Measurements from ENCODE around the gene MIEF1. TPM values are rescaled to one million over a fixed set of nuclear protein-coding genes. Genes with fewer than 3 reads are reported as not detected.

Gene MIEF1
- total RNA-seq, 1 experiment from 2014 or later, result 22.9 TPM

- no peaks in the 10 kb centered on the region for H3K36me3 ChIP-seq
- H3K27me3 ChIP-seq (replicated peaks), result no peaks in the 10 kb centered on the region
- H3K4me1 ChIP-seq (replicated peaks), result peaks cover 29% of the 10 kb centered on the region
- no peak overlapping the region for H3K4me3 ChIP-seq
- no peak overlapping the region for H3K27ac ChIP-seq
- H3K9me3 ChIP-seq (replicated peaks), result no peaks in the 10 kb centered on the region
- DNase-seq (ENCODE audit: low read depth in 1 of 2, low spot score in 2 of 2), result peak; percentile 40 to 71
These were observed 11.8 kb upstream of the MIEF1 start for GRCh38 chr22:39490135-39490798.

GRCh38 chr22:39490966-39491680 is 11.0 kb upstream of the MIEF1 start:
- peaks cover 29% of the 10 kb centered on the region for H3K4me1 ChIP-seq (replicated peaks)
- no peak overlapping the region for H3K4me3 ChIP-seq
- H3K36me3 ChIP-seq, result no peaks in the 10 kb centered on the region
- H3K27ac ChIP-seq, result no peak overlapping the region
- no peak for DNase-seq (ENCODE audit: low read depth in 1 of 2, low spot score in 2 of 2)
- H3K27me3 ChIP-seq (replicated peaks), result no peaks in the 10 kb centered on the region
- H3K9me3 ChIP-seq (replicated peaks), result no peaks in the 10 kb centered on the region

GRCh38 chr22:39491696-39492095 is 10.4 kb upstream of the MIEF1 start:
- H3K4me3 ChIP-seq, result no peak overlapping the region
- no peaks in the 10 kb centered on the region for H3K27me3 ChIP-seq (replicated peaks)
- no peaks in the 10 kb centered on the region for H3K9me3 ChIP-seq (replicated peaks)
- H3K36me3 ChIP-seq, result no peaks in the 10 kb centered on the region
- H3K4me1 ChIP-seq (replicated peaks), result peaks cover 34% of the 10 kb centered on the region
- H3K27ac ChIP-seq, result no peak overlapping the region
- DNase-seq (ENCODE audit: low read depth in 1 of 2, low spot score in 2 of 2), result no peak

- H3K4me1 ChIP-seq (replicated peaks), result peaks cover 34% of the 10 kb centered on the region
- no peak overlapping the region for H3K27ac ChIP-seq
- H3K4me3 ChIP-seq, result no peak overlapping the region
- no peaks in the 10 kb centered on the region for H3K36me3 ChIP-seq
- no peaks in the 10 kb centered on the region for H3K27me3 ChIP-seq (replicated peaks)
- DNase-seq (ENCODE audit: low read depth in 1 of 2, low spot score in 2 of 2), result no peak
- H3K9me3 ChIP-seq (replicated peaks), result no peaks in the 10 kb centered on the region
These were observed 9.9 kb upstream of the MIEF1 start for GRCh38 chr22:39492186-39492585.

- H3K9me3 ChIP-seq (replicated peaks), result no peaks in the 10 kb centered on the region
- DNase-seq (ENCODE audit: low read depth in 1 of 2, low spot score in 2 of 2), result peak; percentile 83 to 86
- H3K27me3 ChIP-seq (replicated peaks), result no peaks in the 10 kb centered on the region
- peak overlapping the region; percentile 75 for H3K27ac ChIP-seq
- peaks cover 34% of the 10 kb centered on the region for H3K4me1 ChIP-seq (replicated peaks)
- no peaks in the 10 kb centered on the region for H3K36me3 ChIP-seq
- H3K4me3 ChIP-seq, result no peak overlapping the region
These were observed 8.3 kb upstream of the MIEF1 start for GRCh38 chr22:39493759-39494158.

GRCh38 chr22:39494471-39495120 is 7.5 kb upstream of the MIEF1 start:
- H3K9me3 ChIP-seq (replicated peaks), result no peaks in the 10 kb centered on the region
- DNase-seq (ENCODE audit: low read depth in 1 of 2, low spot score in 2 of 2), result peak in 1 of 2 experiments; percentile 39
- H3K36me3 ChIP-seq, result no peaks in the 10 kb centered on the region
- H3K4me1 ChIP-seq (replicated peaks), result peaks cover 34% of the 10 kb centered on the region
- H3K27me3 ChIP-seq (replicated peaks), result no peaks in the 10 kb centered on the region
- peak overlapping the region; percentile 75 for H3K27ac ChIP-seq
- H3K4me3 ChIP-seq, result no peak overlapping the region

GRCh38 chr22:39496131-39496838 is 5.8 kb upstream of the MIEF1 start:
- H3K4me1 ChIP-seq (replicated peaks), result peaks cover 34% of the 10 kb centered on the region
- H3K9me3 ChIP-seq (replicated peaks), result no peaks in the 10 kb centered on the region
- no peaks in the 10 kb centered on the region for H3K27me3 ChIP-seq (replicated peaks)
- H3K4me3 ChIP-seq, result no peak overlapping the region
- no peaks in the 10 kb centered on the region for H3K36me3 ChIP-seq
- H3K27ac ChIP-seq, result no peak overlapping the region
- peak; percentile 43 to 70 for DNase-seq (ENCODE audit: low read depth in 1 of 2, low spot score in 2 of 2)

- DNase-seq (ENCODE audit: low read depth in 1 of 2, low spot score in 2 of 2), result no peak
- Histone ChIP-seq H3K9me3 (replicated peaks) (no peaks in the 10 kb centered on the region), H3K4me3 (no peak overlapping the region), H3K27me3 (replicated peaks) (no peaks in the 10 kb centered on the region), H3K36me3 (peaks cover 3% of the 10 kb centered on the region), H3K27ac (no peak overlapping the region), H3K4me1 (replicated peaks) (peaks cover 40% of the 10 kb centered on the region)
These were observed 4.7 kb upstream of the MIEF1 start for GRCh38 chr22:39497429-39497828.

- H3K4me1 ChIP-seq (replicated peaks), result peaks cover 38% of the 10 kb centered on the region
- DNase-seq (ENCODE audit: low read depth in 1 of 2, low spot score in 2 of 2), result no peak
- H3K27ac ChIP-seq, result no peak overlapping the region
- peaks cover 6% of the 10 kb centered on the region for H3K36me3 ChIP-seq
- no peaks in the 10 kb centered on the region for H3K9me3 ChIP-seq (replicated peaks)
- no peaks in the 10 kb centered on the region for H3K27me3 ChIP-seq (replicated peaks)
- no peak overlapping the region for H3K4me3 ChIP-seq
These were observed 3.7 kb upstream of the MIEF1 start for GRCh38 chr22:39498368-39498767.

- Histone ChIP-seq H3K9me3 (replicated peaks) (no peaks in the 10 kb centered on the region), H3K4me3 (no peak overlapping the region), H3K4me1 (replicated peaks) (peaks cover 39% of the 10 kb centered on the region), H3K36me3 (peaks cover 10% of the 10 kb centered on the region), H3K27ac (no peak overlapping the region), H3K27me3 (replicated peaks) (no peaks in the 10 kb centered on the region)
- DNase-seq (ENCODE audit: low read depth in 1 of 2, low spot score in 2 of 2), result peak in 1 of 2 experiments; percentile 16
These were observed 3.3 kb upstream of the MIEF1 start for GRCh38 chr22:39498802-39499201.

- Histone ChIP-seq H3K27ac (no peak overlapping the region), H3K27me3 (replicated peaks) (no peaks in the 10 kb centered on the region), H3K4me3 (no peak overlapping the region), H3K9me3 (replicated peaks) (no peaks in the 10 kb centered on the region), H3K36me3 (peaks cover 23% of the 10 kb centered on the region), H3K4me1 (replicated peaks) (peaks cover 26% of the 10 kb centered on the region)
- DNase-seq (ENCODE audit: low read depth in 1 of 2, low spot score in 2 of 2), result no peak
These were observed 2.0 kb upstream of the MIEF1 start for GRCh38 chr22:39500101-39500500.

- DNase-seq (ENCODE audit: low read depth in 1 of 2, low spot score in 2 of 2), result no peak
- H3K27ac ChIP-seq, result peak overlapping the region; percentile 34
- H3K4me3 ChIP-seq, result peak overlapping the region; percentile 84
- H3K36me3 ChIP-seq, result peaks cover 38% of the 10 kb centered on the region
- no peaks in the 10 kb centered on the region for H3K27me3 ChIP-seq (replicated peaks)
- peaks cover 14% of the 10 kb centered on the region for H3K4me1 ChIP-seq (replicated peaks)
- H3K9me3 ChIP-seq (replicated peaks), result no peaks in the 10 kb centered on the region
These were observed 414 bp upstream of the MIEF1 start for GRCh38 chr22:39501644-39502108.

- Histone ChIP-seq H3K9me3 (replicated peaks) (no peaks in the 10 kb centered on the region), H3K4me1 (replicated peaks) (peaks cover 14% of the 10 kb centered on the region), H3K36me3 (peaks cover 49% of the 10 kb centered on the region), H3K4me3 (peak overlapping the region; percentile 84), H3K27ac (peak overlapping the region; percentile 24), H3K27me3 (replicated peaks) (no peaks in the 10 kb centered on the region)
- DNase-seq (ENCODE audit: low read depth in 1 of 2, low spot score in 2 of 2), result peak in 1 of 2 experiments; percentile 21
These were observed 809 bp downstream of the MIEF1 start for GRCh38 chr22:39502789-39503409.
